ENCODE measurements around the gene GALNT14. TPM values are rescaled to one million over a fixed set of nuclear protein-coding genes. Genes with fewer than 3 reads are reported as not detected.

Gene GALNT14
- total RNA-seq, 1 donor from 2014 or later = 2.1 TPM

GRCh38 chr2:30974554-30974953, 163.7 kb downstream of the GALNT14 start:
- Mint-ChIP-seq H3K9me3 (ENCODE audit: unreplicated experiment) (no peaks in the 10 kb centered on the region), H3K4me1 (ENCODE audit: low read depth, unreplicated experiment) (no peaks in the 10 kb centered on the region), H3K27ac (ENCODE audit: unreplicated experiment) (no peak overlapping the region), H3K4me3 (ENCODE audit: unreplicated experiment) (no peak overlapping the region), H3K27me3 (ENCODE audit: low read depth, unreplicated experiment) (peaks cover 19% of the 10 kb centered on the region), H3K36me3 (ENCODE audit: low read depth, unreplicated experiment) (no peaks in the 10 kb centered on the region)
- no peaks in the 10 kb centered on the region for H3K9me3 ChIP-seq (ENCODE audit: insufficient read depth, low read depth, low read length)
- H3K27me3 ChIP-seq (ENCODE audit: insufficient read depth, low read length) = no peaks in the 10 kb centered on the region
- H2AFZ ChIP-seq (ENCODE audit: low read depth, low read length) = no peak overlapping the region
- no peak for FAIRE-seq
- no peak overlapping the region for H3K4me3 ChIP-seq (ENCODE audit: insufficient read depth, low read depth, low read length)
- DNase-seq (ENCODE audit: low read depth) = no peak
- no peaks in the 10 kb centered on the region for H3K36me3 ChIP-seq (ENCODE audit: insufficient read depth, low read length)
- no peak overlapping the region for H3K9ac ChIP-seq (ENCODE audit: low read length)
- no peaks in the 10 kb centered on the region for H4K20me1 ChIP-seq (ENCODE audit: insufficient read depth, low read length)
- no peak for TF ChIP-seq EZH2 (IDR thresholded peaks at IDR 0.05; ENCODE audit: insufficient read depth, low read length)
- TF ChIP-seq CTCF (IDR thresholded peaks at IDR 0.05; ENCODE audit: insufficient read depth, low read depth, low read length) = no peak
- no peak overlapping the region for H3K27ac ChIP-seq (ENCODE audit: low read depth, low read length)
- H3K79me2 ChIP-seq (ENCODE audit: insufficient read depth, low read length) = no peaks in the 10 kb centered on the region
- H3K4me1 ChIP-seq (ENCODE audit: insufficient read depth, low read length) = no peaks in the 10 kb centered on the region
- no peak overlapping the region for H3K4me2 ChIP-seq (ENCODE audit: low read length)

- Histone ChIP-seq H3K27me3 (ENCODE audit: insufficient read depth, low read length) (no peaks in the 10 kb centered on the region), H3K4me1 (ENCODE audit: insufficient read depth, low read length) (no peaks in the 10 kb centered on the region), H3K79me2 (ENCODE audit: insufficient read depth, low read length) (no peaks in the 10 kb centered on the region), H3K4me3 (ENCODE audit: insufficient read depth, low read depth, low read length) (no peak overlapping the region), H3K9ac (ENCODE audit: low read length) (no peak overlapping the region), H2AFZ (ENCODE audit: low read depth, low read length) (no peak overlapping the region), H3K36me3 (ENCODE audit: insufficient read depth, low read length) (no peaks in the 10 kb centered on the region), H3K9me3 (ENCODE audit: insufficient read depth, low read depth, low read length) (no peaks in the 10 kb centered on the region), H3K4me2 (ENCODE audit: low read length) (no peak overlapping the region), H4K20me1 (ENCODE audit: insufficient read depth, low read length) (no peaks in the 10 kb centered on the region), H3K27ac (ENCODE audit: low read depth, low read length) (no peak overlapping the region)
- peaks cover 24% of the 10 kb centered on the region for H3K27me3 Mint-ChIP-seq (ENCODE audit: low read depth, unreplicated experiment)
- DNase-seq (ENCODE audit: low read depth) (no peak), FAIRE-seq (no peak)
- H3K9me3 Mint-ChIP-seq (ENCODE audit: unreplicated experiment) = no peaks in the 10 kb centered on the region
- H3K27ac Mint-ChIP-seq (ENCODE audit: unreplicated experiment) = no peak overlapping the region
- no peak for TF ChIP-seq EZH2 (IDR thresholded peaks at IDR 0.05; ENCODE audit: insufficient read depth, low read length)
- no peak overlapping the region for H3K4me3 Mint-ChIP-seq (ENCODE audit: unreplicated experiment)
- no peaks in the 10 kb centered on the region for H3K4me1 Mint-ChIP-seq (ENCODE audit: low read depth, unreplicated experiment)
- no peaks in the 10 kb centered on the region for H3K36me3 Mint-ChIP-seq (ENCODE audit: low read depth, unreplicated experiment)
Measured at GRCh38 chr2:30974092-30974491, 164.1 kb downstream of the GALNT14 start.

GRCh38 chr2:30971231-30972025, 166.8 kb downstream of the GALNT14 start:
- H4K20me1 ChIP-seq (ENCODE audit: insufficient read depth, low read length) = no peaks in the 10 kb centered on the region

More at GRCh38 chr2:30971231-30972025, 166.8 kb downstream of the GALNT14 start:
- H3K4me1 Mint-ChIP-seq (ENCODE audit: low read depth, unreplicated experiment) = no peaks in the 10 kb centered on the region
- no peaks in the 10 kb centered on the region for H3K4me1 ChIP-seq (ENCODE audit: insufficient read depth, low read length)
- no peak for FAIRE-seq
- no peak overlapping the region for H3K27ac ChIP-seq (ENCODE audit: low read depth, low read length)
- H2AFZ ChIP-seq (ENCODE audit: low read depth, low read length) = no peak overlapping the region
- H3K9ac ChIP-seq (ENCODE audit: low read length) = no peak overlapping the region
- no peak overlapping the region for H3K4me2 ChIP-seq (ENCODE audit: low read length)
- no peaks in the 10 kb centered on the region for H3K36me3 Mint-ChIP-seq (ENCODE audit: low read depth, unreplicated experiment)
- DNase-seq (ENCODE audit: low read depth) = no peak
- no peaks in the 10 kb centered on the region for H3K9me3 ChIP-seq (ENCODE audit: insufficient read depth, low read depth, low read length)
- no peaks in the 10 kb centered on the region for H3K27me3 ChIP-seq (ENCODE audit: insufficient read depth, low read length)
- peaks cover 4% of the 10 kb centered on the region for H3K9me3 Mint-ChIP-seq (ENCODE audit: unreplicated experiment)
- H3K36me3 ChIP-seq (ENCODE audit: insufficient read depth, low read length) = no peaks in the 10 kb centered on the region
- no peak overlapping the region for H3K27ac Mint-ChIP-seq (ENCODE audit: unreplicated experiment)
- H3K79me2 ChIP-seq (ENCODE audit: insufficient read depth, low read length) = no peaks in the 10 kb centered on the region
- TF ChIP-seq CTCF (IDR thresholded peaks at IDR 0.05; ENCODE audit: insufficient read depth, low read depth, low read length) (no peak), EZH2 (IDR thresholded peaks at IDR 0.05; ENCODE audit: insufficient read depth, low read length) (no peak)
- H3K4me3 ChIP-seq (ENCODE audit: insufficient read depth, low read depth, low read length) = no peak overlapping the region
- peaks cover 41% of the 10 kb centered on the region for H3K27me3 Mint-ChIP-seq (ENCODE audit: low read depth, unreplicated experiment)
- no peak overlapping the region for H3K4me3 Mint-ChIP-seq (ENCODE audit: unreplicated experiment)
